ENCODE results near the gene MBNL1.

MBNL1 gene

GRCh38 chr3:152374262-152374990 lies 105.7 kb downstream of the MBNL1 start:
- H4K20me1 ChIP-seq (ENCODE audit: insufficient read depth, low read length) = peaks cover 82% of the 10 kb centered on the region; the same call in 1 of the 2 replicates
- no peak overlapping the region for H3K4me2 ChIP-seq (ENCODE audit: insufficient read depth, low read length)

GRCh38 chr3:152375546-152375945 lies 106.8 kb downstream of the MBNL1 start:
- H2AFZ ChIP-seq (ENCODE audit: low read depth, low read length) = no peak overlapping the region
- peaks cover 3% of the 10 kb centered on the region; the same call in 1 of the 2 replicates for H3K4me1 ChIP-seq (ENCODE audit: insufficient read depth, low read length)
- peaks cover 25% of the 10 kb centered on the region for H3K36me3 ChIP-seq (ENCODE audit: insufficient read depth, low read length)
- TF ChIP-seq EZH2 (IDR thresholded peaks at IDR 0.05; ENCODE audit: borderline replicate concordance, low read depth, low read length, severe bottlenecking) (no peak), CTCF (IDR thresholded peaks at IDR 0.05; ENCODE audit: borderline replicate concordance, extremely low read depth, low read length, poor library complexity, severe bottlenecking) (no peak)
- DNase-seq (no peak), ATAC-seq (ENCODE audit: insufficient read depth, low read depth) (no peak)
- no peaks in the 10 kb centered on the region for H3K27me3 ChIP-seq (ENCODE audit: insufficient read depth, low read length, poor library complexity)
- no peak overlapping the region for H3K4me3 ChIP-seq (ENCODE audit: low read depth in 1 of 2, low read length in 2 of 2)
- peaks cover 100% of the 10 kb centered on the region for H3K79me2 ChIP-seq (ENCODE audit: insufficient read depth, low read length)
- H3K27ac ChIP-seq (ENCODE audit: low read length) = no peak overlapping the region
- H4K20me1 ChIP-seq (ENCODE audit: insufficient read depth, low read length) = peaks cover 80% of the 10 kb centered on the region; the same call in 1 of the 2 replicates
- no peak overlapping the region for H3K9ac ChIP-seq (ENCODE audit: low read depth, low read length)
- H3K9me3 ChIP-seq (ENCODE audit: insufficient read depth, low read length, severe bottlenecking) = no peaks in the 10 kb centered on the region
- no peak overlapping the region for H3K4me2 ChIP-seq (ENCODE audit: insufficient read depth, low read length)

More at GRCh38 chr3:152374262-152374990, 105.7 kb downstream of the MBNL1 start:
- DNase-seq (no peak), ATAC-seq (ENCODE audit: insufficient read depth, low read depth) (no peak)
- no peak overlapping the region for H3K4me3 ChIP-seq (ENCODE audit: low read depth in 1 of 2, low read length in 2 of 2)
- H3K4me1 ChIP-seq (ENCODE audit: insufficient read depth, low read length) = peaks cover 3% of the 10 kb centered on the region; the same call in 1 of the 2 replicates
- no peaks in the 10 kb centered on the region for H3K9me3 ChIP-seq (ENCODE audit: insufficient read depth, low read length, severe bottlenecking)
- no peaks in the 10 kb centered on the region for H3K27me3 ChIP-seq (ENCODE audit: insufficient read depth, low read length, poor library complexity)
- H3K27ac ChIP-seq (ENCODE audit: low read length) = no peak overlapping the region
- no peak overlapping the region for H3K9ac ChIP-seq (ENCODE audit: low read depth, low read length)
- no peak for TF ChIP-seq EZH2 (IDR thresholded peaks at IDR 0.05; ENCODE audit: borderline replicate concordance, low read depth, low read length, severe bottlenecking)
- H3K36me3 ChIP-seq (ENCODE audit: insufficient read depth, low read length) = peaks cover 21% of the 10 kb centered on the region
- peaks cover 100% of the 10 kb centered on the region for H3K79me2 ChIP-seq (ENCODE audit: insufficient read depth, low read length)
- H2AFZ ChIP-seq (ENCODE audit: low read depth, low read length) = no peak overlapping the region

GRCh38 chr3:152376351-152377183 lies 107.8 kb downstream of the MBNL1 start:
- Histone ChIP-seq H3K9me3 (ENCODE audit: insufficient read depth, low read length, severe bottlenecking) (no peaks in the 10 kb centered on the region), H3K27me3 (ENCODE audit: insufficient read depth, low read length, poor library complexity) (no peaks in the 10 kb centered on the region), H4K20me1 (ENCODE audit: insufficient read depth, low read length) (peaks cover 77% of the 10 kb centered on the region; the same call in 1 of the 2 replicates), H3K4me2 (ENCODE audit: insufficient read depth, low read length) (no peak overlapping the region), H3K27ac (ENCODE audit: low read length) (no peak overlapping the region), H3K4me1 (ENCODE audit: insufficient read depth, low read length) (peaks cover 3% of the 10 kb centered on the region), H3K4me3 (ENCODE audit: low read depth in 1 of 2, low read length in 2 of 2) (no peak overlapping the region), H3K36me3 (ENCODE audit: insufficient read depth, low read length) (peaks cover 25% of the 10 kb centered on the region), H2AFZ (ENCODE audit: low read depth, low read length) (no peak overlapping the region), H3K79me2 (ENCODE audit: insufficient read depth, low read length) (peaks cover 100% of the 10 kb centered on the region), H3K9ac (ENCODE audit: low read depth, low read length) (no peak overlapping the region)
- no peak for DNase-seq
- ATAC-seq (ENCODE audit: insufficient read depth, low read depth) = no peak
- TF ChIP-seq CTCF (IDR thresholded peaks at IDR 0.05; ENCODE audit: borderline replicate concordance, extremely low read depth, low read length, poor library complexity, severe bottlenecking) (no peak), EZH2 (IDR thresholded peaks at IDR 0.05; ENCODE audit: borderline replicate concordance, low read depth, low read length, severe bottlenecking) (no peak)

GRCh38 chr3:152377184-152377570 lies 108.4 kb downstream of the MBNL1 start:
- no peak overlapping the region for H3K9ac ChIP-seq (ENCODE audit: low read depth, low read length)
- no peak for DNase-seq
- H3K27ac ChIP-seq (ENCODE audit: low read length) = no peak overlapping the region
- peaks cover 100% of the 10 kb centered on the region for H3K79me2 ChIP-seq (ENCODE audit: insufficient read depth, low read length)
- H4K20me1 ChIP-seq (ENCODE audit: insufficient read depth, low read length) = peaks cover 72% of the 10 kb centered on the region; the same call in 1 of the 2 replicates
- ATAC-seq (ENCODE audit: insufficient read depth, low read depth) = no peak
- H3K36me3 ChIP-seq (ENCODE audit: insufficient read depth, low read length) = peaks cover 23% of the 10 kb centered on the region
- TF ChIP-seq EZH2 (IDR thresholded peaks at IDR 0.05; ENCODE audit: borderline replicate concordance, low read depth, low read length, severe bottlenecking) (no peak), CTCF (IDR thresholded peaks at IDR 0.05; ENCODE audit: borderline replicate concordance, extremely low read depth, low read length, poor library complexity, severe bottlenecking) (no peak)
- no peaks in the 10 kb centered on the region for H3K27me3 ChIP-seq (ENCODE audit: insufficient read depth, low read length, poor library complexity)
- H2AFZ ChIP-seq (ENCODE audit: low read depth, low read length) = no peak overlapping the region
- H3K9me3 ChIP-seq (ENCODE audit: insufficient read depth, low read length, severe bottlenecking) = no peaks in the 10 kb centered on the region
- no peak overlapping the region for H3K4me2 ChIP-seq (ENCODE audit: insufficient read depth, low read length)
- H3K4me3 ChIP-seq (ENCODE audit: low read depth in 1 of 2, low read length in 2 of 2) = no peak overlapping the region
- H3K4me1 ChIP-seq (ENCODE audit: insufficient read depth, low read length) = peaks cover 8% of the 10 kb centered on the region

Data from DND-41 (cell line).